NCI-H526 (cell line): ENCODE results near the gene AHCYL1.
A peak's percentile ranks its signal among the peaks of the same experiment; 100 is the strongest.
"Not testable (repeated sequence)": the region's sequence is repeated elsewhere in the genome, so short reads cannot be mapped to it uniquely, and the experiment has no call there.

Experiments used
- DNase-seq, 2 experiments: peaks; one replicate each; lab custom pipeline; 2025; lab: John Stamatoyannopoulos, UW

AHCYL1 gene

DNA sequence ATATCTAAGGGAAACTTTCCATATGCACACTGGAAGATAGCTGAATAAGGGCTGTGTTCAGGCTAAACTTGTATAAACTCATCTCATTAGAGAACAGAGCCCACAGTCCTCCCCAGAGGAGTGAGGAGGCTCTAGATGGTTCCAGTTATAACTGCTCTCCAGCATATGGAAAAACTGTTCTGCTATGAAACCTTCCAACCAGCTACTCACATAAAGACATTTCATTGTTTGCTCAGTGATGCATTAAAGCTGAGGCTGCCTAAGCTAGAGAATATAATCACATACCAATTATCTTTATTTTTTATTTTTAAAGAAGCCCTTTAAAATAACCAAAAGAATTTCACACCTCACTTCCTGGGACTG lies 13.3 kb downstream of the AHCYL1 start:
- peak in 1 of 2 experiments; percentile 29 for DNase-seq

DNA sequence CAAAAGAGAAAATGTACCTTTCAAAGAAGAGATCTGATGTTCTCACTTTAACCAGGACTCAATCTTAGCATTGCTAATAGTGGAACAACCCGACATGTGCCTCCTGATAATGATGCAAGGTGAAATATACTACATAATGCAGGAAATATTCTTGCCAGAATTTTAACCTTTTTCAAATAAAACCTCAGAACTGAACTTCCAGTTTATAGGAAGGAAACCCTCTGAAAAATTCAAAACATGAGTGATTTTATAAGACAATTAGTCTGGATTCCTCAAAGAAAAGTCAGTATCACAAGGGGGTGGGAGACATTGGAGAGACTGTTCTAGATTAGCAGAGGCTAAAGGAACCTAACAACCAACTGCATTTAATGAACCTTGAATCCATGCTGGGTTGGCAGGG lies 18.1 kb downstream of the AHCYL1 start:
- no peak for DNase-seq

DNA sequence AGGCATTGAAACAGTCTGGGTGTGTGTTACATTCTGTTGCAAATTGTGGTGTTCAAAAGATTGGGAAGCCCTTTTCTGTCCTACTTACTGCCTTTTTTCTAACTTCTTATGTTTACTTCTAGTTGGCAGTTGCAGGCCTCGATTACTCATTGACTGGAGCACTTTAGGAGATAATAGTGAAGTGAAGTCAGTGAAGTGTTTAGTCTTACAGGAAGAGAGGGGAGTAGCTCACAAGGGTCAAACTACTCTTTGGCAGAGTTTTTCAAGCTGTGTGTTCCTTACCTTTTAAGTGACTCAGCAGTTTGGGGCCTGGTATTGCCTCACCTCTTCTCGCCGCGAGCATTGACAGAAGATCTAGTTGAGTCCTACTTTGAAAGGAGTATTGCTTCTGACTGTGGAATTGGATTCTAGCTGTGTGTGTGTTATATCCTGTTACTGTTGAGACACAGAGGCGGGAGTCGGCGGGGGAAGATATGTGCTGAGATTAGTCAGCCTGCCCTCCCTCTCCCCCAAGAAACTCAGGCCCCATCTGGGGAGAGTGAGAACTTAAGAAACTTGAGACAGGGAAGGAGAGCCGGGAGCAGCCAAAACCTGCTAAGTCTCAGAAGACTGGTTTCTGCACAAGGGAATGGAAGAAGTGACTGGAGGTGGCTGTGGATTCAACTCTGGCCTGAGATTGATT lies 19.3 kb downstream of the AHCYL1 start:
- no peak for DNase-seq

DNA sequence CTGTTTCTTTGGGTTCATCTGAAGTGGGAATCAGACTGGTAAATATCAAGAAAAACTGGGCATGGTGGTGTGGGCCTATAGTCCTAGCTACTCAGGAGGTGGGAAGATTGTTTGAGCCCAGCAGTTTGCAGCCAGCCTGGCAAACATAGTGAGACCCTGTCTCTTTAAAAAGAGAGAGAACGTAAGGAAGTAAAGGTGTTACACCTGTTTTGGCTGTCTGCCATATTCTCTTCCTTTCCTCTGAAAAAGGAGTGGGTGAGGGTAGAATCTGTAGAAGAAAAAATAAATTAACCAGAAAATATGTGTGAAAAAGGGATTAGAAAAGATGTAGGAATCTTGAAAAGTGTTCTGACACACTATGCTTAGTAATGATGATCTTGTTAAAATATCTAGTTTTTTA lies 20.0 kb downstream of the AHCYL1 start:
- DNase-seq, result no peak

DNA sequence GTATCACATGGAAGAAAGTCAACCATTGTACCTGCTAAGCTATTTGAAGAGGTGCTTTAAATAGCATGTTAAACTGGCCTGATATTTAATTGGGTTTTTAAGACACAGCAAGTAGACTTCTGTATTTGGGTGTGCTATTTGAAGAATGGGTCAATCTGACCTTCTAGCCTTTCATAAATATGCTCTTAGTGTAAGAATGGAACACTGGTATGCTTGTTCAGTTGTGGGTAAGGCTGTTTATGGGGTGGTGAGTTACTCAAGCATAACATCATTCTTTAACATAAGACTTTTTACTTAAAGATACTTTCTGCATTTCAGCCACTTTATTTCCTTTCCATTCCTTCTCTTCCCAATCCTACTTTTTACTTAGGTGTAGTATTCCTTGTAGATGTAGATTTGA lies 21.4 kb downstream of the AHCYL1 start:
- no peak for DNase-seq

DNA sequence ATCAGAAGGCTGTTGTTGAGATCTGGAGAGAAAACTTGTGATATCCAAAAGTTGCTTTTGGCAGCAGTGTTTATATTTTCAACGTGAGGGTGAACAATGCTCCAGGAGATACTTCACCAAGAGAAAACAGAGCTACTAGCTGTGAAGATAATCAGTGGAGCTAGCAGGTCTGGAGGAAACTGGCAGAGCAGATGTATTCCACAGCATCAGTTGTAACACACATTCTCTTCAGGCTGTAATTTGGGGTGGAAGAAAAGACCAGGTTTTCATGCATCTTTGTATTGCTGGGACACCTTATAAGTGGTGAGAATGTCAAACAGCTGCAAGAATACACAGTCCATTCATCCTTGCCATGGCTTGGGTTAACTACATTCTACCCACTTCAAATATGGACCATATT lies 22.0 kb downstream of the AHCYL1 start:
- no peak for DNase-seq

DNA sequence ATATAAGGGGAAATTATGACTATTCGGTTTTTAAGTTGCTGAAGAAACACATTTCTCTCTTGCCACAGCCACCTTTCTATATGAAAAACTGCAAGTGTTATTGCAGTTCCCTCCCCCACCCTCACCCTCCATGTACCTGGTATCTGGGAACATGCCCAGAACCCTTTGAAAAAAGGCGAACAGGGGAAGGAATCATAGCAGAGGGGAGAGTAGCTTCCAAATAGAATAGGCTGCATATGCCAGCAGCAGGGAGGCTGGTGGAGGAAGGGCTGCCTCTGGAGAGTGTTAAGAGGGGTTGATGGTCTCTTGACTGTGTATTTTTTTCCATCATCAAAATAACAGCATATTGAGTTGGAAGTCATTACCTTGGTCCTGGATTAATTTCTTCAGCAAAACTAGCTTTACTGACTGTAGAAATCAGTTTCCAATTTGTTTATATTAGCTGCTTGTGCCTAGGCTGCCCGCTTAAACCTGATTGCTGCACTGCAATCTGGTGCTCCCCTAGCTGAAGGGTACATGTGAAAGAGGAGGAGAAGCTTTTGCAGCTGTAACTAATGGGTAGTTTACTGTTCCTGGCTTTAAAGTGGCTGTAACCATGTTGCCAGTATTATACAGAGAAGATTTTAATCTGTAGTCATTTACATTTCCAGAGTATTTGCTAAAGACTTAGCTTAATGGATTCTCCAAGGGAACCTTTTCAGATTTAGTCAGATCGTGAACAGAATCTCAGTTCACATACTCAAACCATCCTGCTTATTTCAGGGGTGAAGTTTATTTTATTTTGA lies 22.7 kb downstream of the AHCYL1 start:
- no peak for DNase-seq

DNA sequence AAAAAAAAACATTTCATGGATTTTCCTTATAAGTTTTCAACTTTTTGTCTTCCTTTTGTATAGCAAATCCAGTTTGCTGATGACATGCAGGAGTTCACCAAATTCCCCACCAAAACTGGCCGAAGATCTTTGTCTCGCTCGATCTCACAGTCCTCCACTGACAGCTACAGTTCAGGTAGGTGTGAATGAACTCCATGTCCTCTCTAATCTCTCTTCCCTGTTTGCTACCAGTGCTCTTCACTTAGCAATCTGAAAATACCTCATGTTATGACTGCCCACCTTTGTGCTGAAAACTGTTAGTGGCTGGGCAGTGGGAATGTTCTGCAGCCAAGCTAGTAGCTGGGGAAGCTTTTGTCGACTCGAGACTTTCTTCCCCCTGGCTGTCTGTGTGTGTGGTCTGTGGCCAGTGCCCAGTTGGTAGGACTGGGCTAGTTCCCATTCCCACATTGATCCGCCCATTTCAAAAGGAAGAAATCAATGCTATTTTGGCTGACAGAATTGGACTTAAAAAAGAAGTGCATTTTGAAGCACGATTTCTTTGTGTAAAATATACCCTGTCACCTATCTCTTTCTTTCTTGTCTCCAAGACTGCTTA lies 24.5 kb downstream of the AHCYL1 start:
- no peak for DNase-seq

DNA sequence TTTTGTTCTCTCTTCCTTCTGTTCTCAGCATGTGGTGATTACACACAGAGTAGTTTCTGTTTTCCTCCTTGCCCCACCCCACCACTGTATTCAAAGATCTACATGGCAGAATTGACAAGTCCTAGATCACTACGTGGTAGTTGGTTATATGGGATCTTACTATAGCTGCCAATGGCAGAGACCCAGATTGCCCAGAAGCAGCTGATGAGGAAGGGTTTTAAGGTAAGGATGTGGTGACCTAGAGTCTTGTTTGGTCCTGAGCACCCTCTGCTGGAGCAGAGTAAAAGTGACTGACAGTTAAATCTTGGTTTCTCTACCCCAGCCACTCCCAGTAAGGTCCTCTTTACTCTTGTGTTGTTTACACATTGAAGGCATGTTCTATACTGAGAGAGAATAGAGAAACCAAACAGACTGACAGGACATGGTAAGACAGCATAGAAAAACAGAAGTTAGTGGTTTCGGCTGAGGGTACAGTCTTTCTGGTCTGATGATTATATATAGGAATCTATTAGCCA lies 27.0 kb downstream of the AHCYL1 start:
- DNase-seq, result peak; percentile 9 to 35

DNA sequence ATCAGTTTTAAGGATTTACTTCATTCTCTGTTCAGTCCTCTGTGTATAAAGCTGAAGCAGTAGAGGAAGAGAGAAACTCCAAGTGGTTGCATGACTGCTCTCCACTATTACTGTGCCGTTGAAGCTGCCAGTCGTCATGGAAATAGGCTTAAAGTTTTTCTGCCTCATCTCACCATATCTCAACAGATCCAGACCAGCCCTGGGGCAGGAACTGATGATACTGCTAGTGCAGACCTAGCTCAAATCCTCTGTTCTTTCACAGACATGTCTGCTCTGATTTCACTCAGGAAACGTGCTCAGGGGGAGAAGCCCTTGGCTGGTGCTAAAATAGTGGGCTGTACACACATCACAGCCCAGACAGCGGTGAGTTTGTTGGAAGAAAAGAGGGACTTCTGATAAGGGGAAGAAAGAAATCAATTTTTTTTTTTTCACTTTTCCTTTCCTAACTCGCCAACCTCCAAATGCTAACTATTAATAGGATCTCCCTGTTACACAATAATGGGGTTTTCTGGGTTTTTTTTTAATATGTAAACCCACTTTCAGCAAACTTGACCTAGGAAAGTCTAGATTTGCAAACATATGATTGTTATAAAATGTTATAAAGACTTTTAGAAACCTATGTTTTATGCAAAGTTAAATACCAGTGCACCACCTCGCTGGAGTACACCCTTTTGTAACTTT lies 27.7 kb downstream of the AHCYL1 start:
- DNase-seq, result no peak

DNA sequence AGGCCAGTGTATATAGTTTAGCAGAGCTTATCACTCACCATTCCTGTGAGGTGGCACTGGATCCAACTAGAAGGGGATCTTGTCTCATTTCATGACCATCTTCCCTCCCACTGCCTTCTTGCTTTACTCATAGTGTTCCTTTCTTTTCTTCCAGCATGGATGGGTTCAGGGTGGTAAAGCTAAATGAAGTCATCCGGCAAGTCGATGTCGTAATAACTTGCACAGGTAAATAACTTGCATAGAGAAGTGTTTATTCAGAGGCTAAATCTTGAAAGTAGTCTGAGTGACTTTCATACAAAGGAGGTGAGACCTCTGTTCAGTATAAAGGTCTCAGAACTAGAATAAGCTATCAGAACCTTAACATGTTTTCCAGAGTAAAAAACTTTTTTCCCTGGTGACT lies 33.2 kb downstream of the AHCYL1 start:
- DNase-seq, result no peak

DNA sequence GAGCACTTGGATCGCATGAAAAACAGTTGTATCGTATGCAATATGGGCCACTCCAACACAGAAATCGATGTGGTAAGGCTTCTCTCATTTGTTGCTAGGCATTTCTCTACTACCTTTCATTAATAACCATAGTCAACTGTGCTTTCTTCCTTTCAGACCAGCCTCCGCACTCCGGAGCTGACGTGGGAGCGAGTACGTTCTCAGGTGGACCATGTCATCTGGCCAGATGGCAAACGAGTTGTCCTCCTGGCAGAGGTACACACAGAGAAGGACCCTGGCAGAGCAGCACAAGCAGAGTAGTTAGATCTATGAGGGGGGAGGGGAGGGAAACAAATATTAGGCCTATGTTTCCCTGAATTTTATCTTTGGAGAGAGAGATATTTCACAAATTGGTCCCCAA lies 33.8 kb downstream of the AHCYL1 start:
- no peak for DNase-seq

DNA sequence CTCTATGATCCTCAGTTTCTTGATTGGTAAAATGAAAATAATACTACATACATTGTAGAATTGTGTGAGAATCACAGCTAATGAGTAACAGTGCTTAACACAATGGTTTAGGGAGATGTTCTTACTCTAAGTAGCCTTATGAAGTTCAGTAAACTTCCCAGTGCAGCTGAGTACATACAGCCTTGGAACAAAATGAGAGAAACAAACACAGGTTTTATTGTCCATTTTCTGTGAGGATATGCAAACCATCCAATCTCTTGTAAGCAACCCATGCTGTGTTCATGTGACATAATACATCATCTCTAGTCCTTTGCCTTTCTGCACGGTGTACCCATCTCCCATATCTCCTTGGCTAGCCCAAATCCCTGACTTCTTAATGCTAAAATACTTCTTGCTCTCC lies 35.2 kb downstream of the AHCYL1 start:
- peak in 1 of 2 experiments; percentile 25 for DNase-seq

DNA sequence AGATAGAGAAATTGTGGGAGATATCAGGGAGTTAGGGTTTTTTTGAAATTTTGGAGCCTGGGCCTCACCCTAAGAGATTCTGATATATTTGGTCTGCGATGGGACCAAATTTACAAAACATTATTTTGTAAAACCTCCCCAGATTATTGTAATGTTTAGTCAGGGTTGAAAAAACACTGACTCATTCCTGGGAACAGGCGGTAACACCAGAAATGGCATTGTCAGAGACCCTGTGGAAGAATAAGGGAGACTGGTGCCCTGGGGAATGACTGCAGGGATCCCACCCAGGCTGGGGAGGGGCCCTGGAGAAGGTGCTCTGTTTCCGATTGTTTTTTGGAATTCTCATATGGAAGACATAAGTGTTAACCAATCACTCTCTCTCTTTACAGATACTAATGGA lies 36.7 kb downstream of the AHCYL1 start:
- no peak for DNase-seq

DNA sequence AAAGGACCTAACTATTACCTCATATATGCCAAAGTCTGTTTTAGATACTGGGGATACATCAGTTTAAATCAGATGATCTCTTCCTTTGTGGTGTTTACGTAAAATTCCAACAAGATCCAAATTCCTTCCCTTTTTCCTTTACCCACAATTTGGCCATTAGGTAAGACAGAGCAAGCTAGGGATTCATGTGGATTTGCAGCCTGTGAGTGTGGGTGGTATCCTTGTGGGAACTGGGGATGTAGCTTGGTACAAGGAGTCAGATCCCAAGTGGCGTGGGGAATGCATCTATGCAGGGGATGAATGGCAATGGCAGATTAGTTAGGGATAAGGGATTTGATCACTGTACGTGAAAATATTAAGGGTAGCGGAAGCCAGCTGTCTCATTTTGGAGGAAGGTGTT lies 40.0 kb downstream of the AHCYL1 start:
- DNase-seq, result no peak

DNA sequence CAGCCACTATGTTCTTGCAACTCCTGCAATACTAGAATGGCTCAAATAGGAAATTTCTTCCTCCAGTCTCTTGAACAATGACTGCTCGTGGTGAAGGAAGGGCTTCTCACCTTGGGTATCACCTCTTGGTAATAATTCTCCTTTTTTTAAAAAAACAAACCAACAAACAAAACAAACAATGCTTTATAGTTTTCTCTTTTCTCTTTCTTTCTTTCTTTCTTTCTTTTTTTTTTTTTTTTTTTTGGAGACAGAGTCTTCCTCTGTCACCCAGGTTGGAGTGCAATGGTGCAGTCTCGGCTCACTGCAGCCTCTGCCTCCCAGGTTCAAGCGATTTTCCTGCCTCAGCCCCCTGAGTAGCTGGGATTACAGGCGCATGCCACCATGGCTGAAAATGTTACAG lies 46.1 kb downstream of the AHCYL1 start:
- not testable (repeated sequence) for DNase-seq

DNA sequence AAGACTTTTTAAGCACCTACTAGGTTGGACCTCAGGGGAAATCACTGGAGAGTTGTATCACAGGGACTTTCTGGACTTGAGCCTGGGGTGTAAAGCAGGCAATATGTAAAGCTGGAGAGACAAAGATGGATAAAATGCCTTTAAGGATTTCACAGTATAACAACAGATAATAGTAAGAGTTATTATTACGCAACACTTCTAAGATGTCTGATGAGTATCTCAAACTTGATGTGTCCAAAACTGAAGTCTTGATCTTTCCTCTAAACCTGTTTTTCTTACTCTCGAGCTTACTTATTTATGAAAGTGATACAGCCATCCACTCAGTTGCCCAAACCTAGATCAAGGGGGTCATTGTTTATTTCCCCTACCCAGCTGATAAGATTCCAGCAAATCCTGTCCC lies 47.8 kb downstream of the AHCYL1 start:
- DNase-seq, result no peak

DNA sequence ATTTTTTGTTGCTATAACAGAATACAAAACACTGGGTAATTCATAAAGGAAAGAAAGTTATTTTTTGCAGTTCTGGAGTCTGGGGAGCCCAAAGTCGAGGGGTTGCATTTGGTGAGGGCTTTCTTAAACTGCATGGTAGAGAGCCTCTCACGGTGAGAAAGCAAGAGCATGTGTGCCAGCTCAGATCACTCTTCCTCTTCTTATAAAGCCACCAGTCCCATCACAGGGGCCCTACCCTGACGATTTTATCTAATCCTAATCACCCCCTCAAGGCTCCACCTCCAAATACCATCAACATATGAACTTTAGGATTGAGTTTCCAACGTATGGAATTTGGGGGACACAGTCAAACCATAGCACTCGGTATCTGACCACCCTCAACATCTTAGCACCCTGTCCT lies 48.9 kb downstream of the AHCYL1 start:
- no peak for DNase-seq

DNA sequence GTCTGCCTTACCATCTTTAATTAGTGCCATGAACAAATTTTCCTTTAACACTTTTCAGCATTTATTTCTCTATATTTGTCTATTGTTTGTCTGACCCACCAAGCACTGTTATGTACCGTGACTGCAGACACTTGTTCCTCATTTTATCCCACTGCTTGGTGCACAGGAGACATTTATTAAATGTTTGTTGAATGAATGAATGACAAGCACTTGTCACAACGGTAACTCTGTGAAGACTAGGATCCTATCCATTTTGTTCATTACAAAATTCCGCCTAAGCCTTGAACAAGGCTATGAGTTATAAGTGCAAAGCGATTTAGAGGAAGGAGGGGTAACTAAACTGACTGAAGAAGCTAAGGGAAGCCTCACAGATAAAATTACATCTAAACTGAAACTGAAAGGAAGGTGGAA lies 49.5 kb downstream of the AHCYL1 start:
- DNase-seq, result no peak

DNA sequence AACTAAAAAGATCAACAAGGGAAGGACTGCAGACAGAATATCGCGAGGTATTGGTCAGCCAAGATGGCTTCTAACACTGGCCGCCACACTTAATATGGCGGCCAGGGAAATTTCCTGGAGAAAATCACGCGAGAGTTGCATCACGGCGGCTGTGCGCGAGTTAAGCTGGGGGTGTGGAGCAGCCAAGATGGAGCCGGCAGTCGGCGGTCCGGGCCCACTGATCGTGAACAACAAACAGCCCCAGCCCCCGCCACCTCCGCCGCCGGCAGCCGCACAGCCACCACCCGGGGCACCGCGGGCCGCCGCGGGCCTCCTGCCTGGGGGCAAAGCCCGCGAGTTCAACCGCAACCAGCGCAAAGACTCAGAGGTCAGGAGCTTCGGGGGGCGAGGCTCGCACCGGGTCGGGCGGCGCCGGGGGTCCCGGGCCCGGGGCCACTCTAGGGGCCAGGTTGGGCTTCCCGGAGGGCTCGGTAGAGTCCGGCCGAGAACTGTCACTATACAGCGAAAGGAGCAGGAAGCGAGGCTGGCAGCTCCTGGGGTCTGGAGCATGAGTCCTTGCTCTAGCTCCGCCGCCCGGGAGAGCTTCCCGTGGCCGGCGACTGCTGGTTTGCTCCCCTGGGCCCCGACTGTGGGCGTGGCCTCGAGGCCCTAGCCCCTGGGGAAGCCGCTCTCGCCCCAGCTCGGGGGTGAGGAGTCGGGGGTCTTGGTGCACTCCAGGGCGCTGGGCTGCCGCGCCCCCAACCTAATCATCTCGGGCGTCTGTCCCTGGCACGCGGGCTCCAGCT lies 50.1 kb downstream of the AHCYL1 start, which contains the start of gene STRIP1:
TSS of gene STRIP1 (plus strand) at position 174 of the 785 bp plus-strand sequence. CDS start at position 188, 14 bp downstream.
- peak; percentile 95 to 98 for DNase-seq

DNA sequence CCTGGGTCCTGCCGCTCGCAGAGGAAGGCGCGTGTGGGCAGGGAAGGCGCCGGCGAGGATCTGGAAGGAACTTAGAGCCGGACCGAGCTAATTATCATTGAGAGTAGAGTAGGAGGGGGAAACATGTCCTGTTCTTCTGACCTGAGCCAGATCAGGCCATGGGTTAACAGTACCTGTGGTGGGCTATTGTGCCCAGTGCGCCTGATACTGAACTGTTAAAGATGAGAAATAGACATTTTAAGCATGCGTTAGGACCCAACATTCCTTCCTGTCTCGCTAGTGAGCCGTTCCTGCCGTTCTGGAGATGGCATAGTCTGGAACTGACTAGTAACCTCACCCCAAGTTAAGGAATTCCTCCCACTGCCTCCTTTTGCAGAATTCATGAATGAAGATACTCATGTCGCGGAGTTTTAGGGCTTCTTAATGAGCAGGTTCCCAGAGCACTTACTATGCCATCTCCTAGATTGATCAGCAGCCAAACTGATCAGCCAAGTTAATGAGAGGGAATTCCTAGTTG lies 50.7 kb downstream of the AHCYL1 start:
- no peak for DNase-seq
